Small intestine (tissue), 7 donors: ENCODE data around the gene NEK8. TPM values are rescaled to one million over a fixed set of nuclear protein-coding genes. Genes with fewer than 3 reads are reported as not detected.

Experiments
- DNase-seq, 2 donors: peaks; one replicate each; pipeline versions ENCODE4 v3.0.0 to v3.0.0-alpha.2; 2013
- FAIRE-seq: peaks from 2 replicates; lab custom pipeline; 2012; peaks lifted over from hg19 to GRCh38; lab: Jason Lieb, UNC
- H3K27ac ChIP-seq, 3 donors: one replicate each; pipeline ENCODE4 v1.5.1; 2013; ENCODE audit warnings: low read length in 2 of 3, mild to moderate bottlenecking in 2 of 3, control low read depth in 1 of 3, inconsistent platforms in 1 of 3, low read depth in 1 of 3, moderate library complexity in 1 of 3
- H3K27me3 ChIP-seq, 3 donors: one replicate each; pipeline ENCODE4 v1.6.1; 2013; ENCODE audit warnings: low read length in 3 of 3, inconsistent platforms in 1 of 3; ENCODE audit not compliant: control insufficient read depth in 3 of 3, insufficient read depth in 3 of 3
- H3K36me3 ChIP-seq, 3 donors: one replicate each; pipeline ENCODE4 v1.6.1; 2013; ENCODE audit warnings: low read length in 3 of 3, inconsistent platforms in 1 of 3, low read depth in 1 of 3, mild to moderate bottlenecking in 1 of 3, moderate library complexity in 1 of 3; ENCODE audit not compliant: control insufficient read depth in 3 of 3, insufficient read depth in 2 of 3
- H3K4me1 ChIP-seq, 3 donors: one replicate each; pipeline ENCODE4 v1.6.1; 2013; ENCODE audit warnings: low read length in 2 of 3, inconsistent platforms in 1 of 3, low read depth in 1 of 3, mild to moderate bottlenecking in 1 of 3, moderate library complexity in 1 of 3; ENCODE audit not compliant: control insufficient read depth in 3 of 3, insufficient read depth in 2 of 3
- H3K4me3 ChIP-seq, 3 donors: one replicate each; pipeline ENCODE4 v1.5.1; 2013; ENCODE audit warnings: low read length in 3 of 3, control low read depth in 1 of 3, inconsistent platforms in 1 of 3, low read depth in 1 of 3, mild to moderate bottlenecking in 1 of 3, moderate library complexity in 1 of 3
- H3K9me3 ChIP-seq, 2 donors: one replicate each; pipeline ENCODE4 v1.6.1; 2013; ENCODE audit warnings: low read depth in 1 of 2, low read length in 1 of 2; ENCODE audit not compliant: control insufficient read depth in 2 of 2, insufficient read depth in 1 of 2
- WGBS, 3 donors: extraction: QIAGEN DNeasy Blood & Tissue Kit; methylation state at CpG; one replicate each; pipeline ENCODE4 v1.1.7; 2013; 5-methylcytosine and 5-hydroxymethylcytosine counted together
- polyA plus RNA-seq, 4 donors: library from polyadenylated mRNA; stranded (reverse) in 3 of 4; unstranded in 1 of 4; fragments of 200-250 nt in 3 of 4; fragments of 120-200 nt in 1 of 4; gene quantifications; one replicate each; pipeline versions ENCODE4 v1.2.1 to v1.2.3, GENCODE V29; 2013
- donor health status: healthy with polysubstance abuse.
- donor health status: control.
- donor health status: control.
- donor health status: Bipolar disorder and iron deficiency.
- donor health status: healthy.

Gene NEK8
- polyA plus RNA-seq, 4 donors = 3.5 to 5.7 (median 3.6) TPM

DNA sequence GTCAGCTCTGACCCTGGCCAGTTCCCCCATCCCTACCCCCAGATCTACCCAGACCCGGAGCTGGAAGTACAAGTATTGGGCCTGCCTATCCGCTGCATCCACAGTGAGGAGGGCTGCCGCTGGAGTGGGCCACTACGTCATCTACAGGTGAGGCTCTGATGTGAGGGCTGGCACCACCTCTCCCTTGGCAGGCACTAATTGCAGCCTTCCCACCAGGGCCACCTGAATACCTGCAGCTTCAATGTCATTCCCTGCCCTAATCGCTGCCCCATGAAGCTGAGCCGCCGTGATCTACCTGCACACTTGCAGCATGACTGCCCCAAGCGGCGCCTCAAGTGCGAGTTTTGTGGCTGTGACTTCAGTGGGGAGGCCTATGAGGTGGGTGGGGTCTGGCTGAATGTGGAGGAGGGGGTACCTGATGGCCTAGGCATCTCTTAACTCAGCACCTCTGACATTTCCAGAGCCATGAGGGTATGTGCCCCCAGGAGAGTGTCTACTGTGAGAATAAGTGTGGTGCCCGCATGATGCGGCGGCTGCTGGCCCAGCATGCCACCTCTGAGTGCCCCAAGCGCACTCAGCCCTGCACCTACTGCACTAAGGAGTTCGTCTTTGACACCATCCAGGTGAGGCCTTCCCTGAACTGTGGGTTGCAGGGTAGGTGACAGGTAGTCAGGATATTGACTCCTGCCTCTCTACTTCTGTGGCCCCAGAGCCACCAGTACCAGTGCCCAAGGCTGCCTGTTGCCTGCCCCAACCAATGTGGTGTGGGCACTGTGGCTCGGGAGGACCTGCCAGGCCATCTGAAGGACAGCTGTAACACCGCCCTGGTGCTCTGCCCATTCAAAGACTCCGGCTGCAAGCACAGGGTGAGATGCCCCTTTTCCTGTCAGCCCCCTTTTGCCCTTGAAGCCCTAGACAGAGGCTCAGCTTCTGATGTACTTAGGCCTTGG lies 19.5 kb downstream of the NEK8 start:
- FAIRE-seq = no peak
- H3K9me3 ChIP-seq = no peaks in the 10 kb centered on the region
- H3K36me3 ChIP-seq = peaks cover 2 to 83% (median 17%) of the 10 kb centered on the region in 3 donors
- WGBS, 3 donors = 65 to 85% (median 66%) methylated on average over 18 of the region's 18 CpGs
- DNase-seq = no peak
- peak overlapping the region in 1 of 3 donors; percentile 26 for H3K4me3 ChIP-seq
- H3K27ac ChIP-seq = peak overlapping the region in 2 of 3 donors; percentile 83 to 98
- H3K4me1 ChIP-seq = peaks cover 0 to 39% (median 7%) of the 10 kb centered on the region in 3 donors
- no peaks in the 10 kb centered on the region for H3K27me3 ChIP-seq

- Histone ChIP-seq H3K4me3 (no peak overlapping the region), H3K4me1 (peaks cover 0 to 36% (median 7%) of the 10 kb centered on the region in 3 donors), H3K27ac (peak overlapping the region in 2 of 3 donors; percentile 69 to 83), H3K9me3 (no peaks in the 10 kb centered on the region), H3K27me3 (no peaks in the 10 kb centered on the region), H3K36me3 (peaks cover 2 to 84% (median 17%) of the 10 kb centered on the region in 3 donors)
- WGBS, 3 donors = 27 to 61% (median 39%) methylated on average over 18 of the region's 18 CpGs
- DNase-seq = peak in 1 of 2 donors; percentile 62
- no peak for FAIRE-seq
Measured at GRCh38 chr17:28748852-28749515, 20.4 kb downstream of the NEK8 start.

DNA sequence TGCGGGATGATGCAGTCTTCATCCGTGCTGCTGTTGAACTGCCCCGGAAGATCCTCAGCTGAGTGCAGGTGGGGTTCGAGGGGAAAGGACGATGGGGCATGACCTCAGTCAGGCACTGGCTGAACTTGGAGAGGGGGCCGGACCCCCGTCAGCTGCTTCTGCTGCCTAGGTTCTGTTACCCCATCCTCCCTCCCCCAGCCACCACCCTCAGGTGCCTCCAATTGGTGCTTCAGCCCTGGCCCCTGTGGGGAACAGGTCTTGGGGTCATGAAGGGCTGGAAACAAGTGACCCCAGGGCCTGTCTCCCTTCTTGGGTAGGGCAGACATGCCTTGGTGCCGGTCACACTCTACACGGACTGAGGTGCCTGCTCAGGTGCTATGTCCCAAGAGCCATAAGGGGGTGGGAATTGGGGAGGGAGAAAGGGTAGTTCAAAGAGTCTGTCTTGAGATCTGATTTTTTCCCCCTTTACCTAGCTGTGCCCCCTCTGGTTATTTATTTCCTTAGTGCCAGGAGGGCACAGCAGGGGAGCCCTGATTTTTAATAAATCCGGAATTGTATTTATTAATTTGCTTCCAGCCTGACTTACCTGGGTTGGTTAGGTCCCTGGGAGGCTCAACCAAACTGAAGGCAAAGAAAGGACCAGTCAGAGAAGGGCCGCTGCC lies 21.1 kb downstream of the NEK8 start:
- FAIRE-seq (no peak), DNase-seq (no peak)
- peaks cover 2 to 87% (median 17%) of the 10 kb centered on the region in 3 donors for H3K36me3 ChIP-seq
- peak overlapping the region; percentile 49 to 69 (median 64) for H3K27ac ChIP-seq
- no peaks in the 10 kb centered on the region for H3K27me3 ChIP-seq
- no peaks in the 10 kb centered on the region for H3K9me3 ChIP-seq
- H3K4me3 ChIP-seq = no peak overlapping the region
- peaks cover 0 to 36% (median 7%) of the 10 kb centered on the region in 3 donors for H3K4me1 ChIP-seq
- WGBS, 3 donors = 30 to 52% (median 39%) methylated on average over 11 of the region's 11 CpGs

GRCh38 chr17:28750178-28751047 lies 21.8 kb downstream of the NEK8 start:
- H3K27me3 ChIP-seq = no peaks in the 10 kb centered on the region
- no peaks in the 10 kb centered on the region for H3K9me3 ChIP-seq
- FAIRE-seq = no peak
- peak; percentile 93 to 94 for DNase-seq
- peaks cover 2 to 82% (median 17%) of the 10 kb centered on the region in 3 donors for H3K36me3 ChIP-seq
- no peak overlapping the region for H3K4me3 ChIP-seq
- H3K4me1 ChIP-seq = peaks cover 0 to 36% (median 7%) of the 10 kb centered on the region in 3 donors
- WGBS, 3 donors = 19 to 37% (median 29%) methylated on average over 20 of the region's 20 CpGs
- H3K27ac ChIP-seq = peak overlapping the region in 2 of 3 donors; percentile 8 to 49

- Histone ChIP-seq H3K4me1 (peaks cover 0 to 23% (median 7%) of the 10 kb centered on the region in 3 donors), H3K9me3 (no peaks in the 10 kb centered on the region), H3K4me3 (no peak overlapping the region), H3K27ac (no peak overlapping the region), H3K36me3 (peaks cover 2 to 77% (median 17%) of the 10 kb centered on the region in 3 donors), H3K27me3 (no peaks in the 10 kb centered on the region)
- DNase-seq (no peak), FAIRE-seq (no peak)
- 90 to 93% (median 91%) methylated on average over 10 of the region's 10 CpGs for WGBS, 3 donors
Measured at GRCh38 chr17:28751600-28752366, 23.2 kb downstream of the NEK8 start.

DNA sequence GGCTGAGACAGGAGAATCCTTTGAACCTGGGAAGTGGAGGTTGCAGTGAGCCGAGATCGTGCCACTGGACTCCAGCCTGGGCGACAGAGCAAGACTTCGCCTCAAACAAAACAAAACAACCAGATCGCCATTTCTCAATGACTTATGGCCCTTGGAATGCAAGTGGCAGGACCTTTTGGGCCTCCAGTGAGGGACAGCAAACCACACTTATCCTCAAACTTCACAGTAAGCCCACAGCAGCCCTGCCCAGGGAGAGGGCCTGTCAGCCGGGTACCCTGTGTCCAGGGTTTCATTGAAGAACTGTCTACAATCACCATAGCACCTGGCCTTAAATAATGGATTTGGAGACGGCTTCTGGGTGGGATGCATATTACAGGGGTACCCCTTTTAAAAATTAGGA lies 26.9 kb downstream of the NEK8 start:
- 88 to 92% (median 90%) methylated on average over 7 of the region's 7 CpGs for WGBS, 3 donors
- Histone ChIP-seq H3K9me3 (no peaks in the 10 kb centered on the region), H3K27me3 (no peaks in the 10 kb centered on the region), H3K4me1 (peaks cover 0 to 3% (median 0%) of the 10 kb centered on the region in 3 donors), H3K36me3 (peaks cover 7 to 72% (median 19%) of the 10 kb centered on the region in 3 donors), H3K4me3 (no peak overlapping the region), H3K27ac (no peak overlapping the region)
- DNase-seq = no peak
- no peak for FAIRE-seq
